Measurements from ENCODE around the gene USP46. TPM values are rescaled to one million over a fixed set of nuclear protein-coding genes. Genes with fewer than 3 reads are reported as not detected.

The USP46 gene
- total RNA-seq, 6 donors from 2014 or later = 4.2 to 14.0 (median 8.2) TPM

DNA sequence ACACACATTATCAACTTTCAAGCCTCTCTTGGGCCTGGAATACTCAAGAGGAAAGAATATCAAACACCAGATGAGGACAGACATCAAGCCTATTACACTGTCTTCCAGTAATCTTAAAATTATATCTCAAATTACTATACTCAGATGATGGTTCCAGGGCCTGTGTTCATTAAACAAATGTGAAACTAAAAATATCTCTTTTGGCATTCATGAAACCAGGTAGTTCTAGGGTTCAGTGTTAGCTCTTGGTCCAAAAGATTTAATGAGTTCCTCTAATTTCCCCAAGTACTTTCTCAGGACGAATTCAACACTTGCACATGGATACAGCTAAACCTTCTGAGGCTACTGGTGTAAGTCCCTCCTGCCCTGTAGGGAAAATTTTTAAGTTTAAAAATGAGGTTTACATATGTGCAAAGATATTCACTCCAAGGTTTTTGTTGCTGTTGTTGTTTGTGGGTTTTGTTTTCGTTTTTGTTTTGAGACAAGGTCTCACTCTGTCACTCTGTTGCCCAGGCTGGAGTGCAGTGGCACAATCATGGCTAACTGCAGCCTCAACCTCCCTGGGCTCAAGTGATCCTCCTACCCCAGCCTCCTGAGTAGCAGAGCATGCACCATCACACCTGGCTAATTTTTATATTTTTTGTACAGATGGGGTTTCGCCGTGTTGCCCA lies 79.4 kb downstream of the USP46 start:
- ATAC-seq (ENCODE audit: low FRiP score in 2 of 2) = no peak
- DNase-seq = no peak
- H3K4me3 ChIP-seq = no peak overlapping the region
- 91% methylated on average over 4 of the region's 4 CpGs for WGBS, 2 donors
- no peak overlapping the region for H3K27ac ChIP-seq
- TF ChIP-seq, protein P1, sequence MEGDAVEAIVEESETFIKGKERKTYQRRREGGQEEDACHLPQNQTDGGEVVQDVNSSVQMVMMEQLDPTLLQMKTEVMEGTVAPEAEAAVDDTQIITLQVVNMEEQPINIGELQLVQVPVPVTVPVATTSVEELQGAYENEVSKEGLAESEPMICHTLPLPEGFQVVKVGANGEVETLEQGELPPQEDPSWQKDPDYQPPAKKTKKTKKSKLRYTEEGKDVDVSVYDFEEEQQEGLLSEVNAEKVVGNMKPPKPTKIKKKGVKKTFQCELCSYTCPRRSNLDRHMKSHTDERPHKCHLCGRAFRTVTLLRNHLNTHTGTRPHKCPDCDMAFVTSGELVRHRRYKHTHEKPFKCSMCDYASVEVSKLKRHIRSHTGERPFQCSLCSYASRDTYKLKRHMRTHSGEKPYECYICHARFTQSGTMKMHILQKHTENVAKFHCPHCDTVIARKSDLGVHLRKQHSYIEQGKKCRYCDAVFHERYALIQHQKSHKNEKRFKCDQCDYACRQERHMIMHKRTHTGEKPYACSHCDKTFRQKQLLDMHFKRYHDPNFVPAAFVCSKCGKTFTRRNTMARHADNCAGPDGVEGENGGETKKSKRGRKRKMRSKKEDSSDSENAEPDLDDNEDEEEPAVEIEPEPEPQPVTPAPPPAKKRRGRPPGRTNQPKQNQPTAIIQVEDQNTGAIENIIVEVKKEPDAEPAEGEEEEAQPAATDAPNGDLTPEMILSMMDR (IDR thresholded peaks at IDR 0.05) = no peak
- TF ChIP-seq POLR2AphosphoS5 (IDR thresholded peaks at IDR 0.05) (no peak), POLR2A (IDR thresholded peaks at IDR 0.05) (no peak), EP300 (IDR thresholded peaks at IDR 0.05) (no peak)
- H3K27me3 ChIP-seq = no peaks in the 10 kb centered on the region
- H3K4me1 ChIP-seq = no peaks in the 10 kb centered on the region
- H3K9me3 ChIP-seq = no peaks in the 10 kb centered on the region
- H3K36me3 ChIP-seq = no peaks in the 10 kb centered on the region

DNA sequence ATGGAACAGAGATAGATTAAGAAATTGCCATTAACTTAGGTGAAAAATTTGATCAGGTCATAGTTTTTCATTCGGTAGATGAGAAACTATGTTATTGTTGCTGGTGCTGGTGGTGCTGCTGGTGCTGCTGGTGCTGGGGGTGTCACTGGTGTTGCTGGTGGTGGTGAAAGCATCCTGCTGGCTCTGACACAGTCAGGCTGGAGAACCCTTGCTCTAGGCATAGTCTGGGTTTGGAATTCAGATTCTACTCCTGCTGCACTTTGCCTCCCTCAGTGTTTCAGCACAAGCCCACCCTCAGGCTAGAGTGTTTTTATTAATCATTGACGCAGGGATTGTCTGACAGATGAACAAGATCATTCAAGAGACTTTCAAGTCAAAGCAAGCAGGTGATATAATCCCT lies 80.2 kb downstream of the USP46 start:
- 90 to 94% methylated on average over 2 of the region's 2 CpGs for WGBS, 2 donors
- ATAC-seq (ENCODE audit: low FRiP score in 2 of 2) (no peak), DNase-seq (no peak)
- Histone ChIP-seq H3K4me3 (no peak overlapping the region), H3K36me3 (no peaks in the 10 kb centered on the region), H3K27me3 (no peaks in the 10 kb centered on the region), H3K9me3 (no peaks in the 10 kb centered on the region), H3K4me1 (no peaks in the 10 kb centered on the region), H3K27ac (no peak overlapping the region)
- TF ChIP-seq POLR2A (IDR thresholded peaks at IDR 0.05) = no peak
- TF ChIP-seq, protein P1 (IDR thresholded peaks at IDR 0.05) = no peak
- TF ChIP-seq EP300 (IDR thresholded peaks at IDR 0.05) = no peak
- no peak for TF ChIP-seq POLR2AphosphoS5 (IDR thresholded peaks at IDR 0.05)

DNA sequence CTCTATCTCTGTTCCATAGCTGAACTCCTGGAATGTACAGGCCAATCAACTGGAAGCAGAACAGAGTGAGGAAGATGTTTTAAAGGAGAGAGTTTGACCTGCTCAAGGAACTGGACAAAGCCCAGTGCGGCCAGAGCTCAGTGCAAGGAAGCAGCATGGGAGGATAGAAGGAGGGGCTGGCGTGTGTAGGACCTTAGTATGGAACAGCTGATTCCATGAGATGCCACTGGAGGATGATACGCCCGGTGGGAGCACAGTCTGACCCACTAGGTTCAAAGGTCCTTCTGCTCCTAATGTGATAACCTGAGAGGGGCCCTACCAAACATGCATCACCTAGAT lies 81.5 kb downstream of the USP46 start:
- H3K27ac ChIP-seq = no peak overlapping the region
- no peak for TF ChIP-seq EP300 (IDR thresholded peaks at IDR 0.05)
- no peaks in the 10 kb centered on the region for H3K9me3 ChIP-seq
- peaks cover 4 to 9% (median 6%) of the 10 kb centered on the region in 4 donors for H3K4me1 ChIP-seq
- no peaks in the 10 kb centered on the region for H3K36me3 ChIP-seq
- ATAC-seq (ENCODE audit: low FRiP score in 2 of 2) (no peak), DNase-seq (no peak)
- no peaks in the 10 kb centered on the region for H3K27me3 ChIP-seq
- H3K4me3 ChIP-seq = no peak overlapping the region
- 88 to 90% methylated on average over 4 of the region's 4 CpGs for WGBS, 2 donors

DNA sequence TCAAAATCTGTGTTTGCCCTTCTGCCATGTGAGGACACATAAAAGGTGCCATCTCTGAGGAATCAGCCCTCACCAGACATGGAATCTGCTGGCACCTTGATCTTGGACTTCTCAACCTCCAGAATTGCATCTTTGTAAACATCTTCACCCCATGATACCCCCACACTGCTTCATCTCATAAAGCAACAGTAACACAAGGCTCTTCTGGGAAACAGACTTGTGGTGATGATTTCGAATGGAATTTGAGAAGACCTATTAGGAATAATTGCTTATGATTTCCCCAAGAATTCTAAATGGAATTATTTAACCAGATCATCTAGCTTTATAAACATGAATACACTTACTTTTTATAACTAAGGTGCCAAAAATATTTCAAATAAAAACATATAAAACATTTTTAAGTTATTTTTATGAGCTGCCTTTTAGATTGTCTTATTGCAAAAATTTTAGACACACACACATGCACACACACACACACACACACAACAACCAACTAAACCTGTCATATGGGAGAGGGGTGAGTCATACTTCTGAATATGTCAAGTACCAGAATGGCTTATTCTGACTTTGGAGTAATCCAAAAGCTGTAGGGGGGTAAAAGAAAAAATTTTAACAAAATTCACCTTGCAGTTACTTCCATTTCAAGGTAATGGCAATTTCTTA lies 82.0 kb downstream of the USP46 start:
- Histone ChIP-seq H3K27me3 (no peaks in the 10 kb centered on the region), H3K4me1 (peaks cover 4 to 9% (median 6%) of the 10 kb centered on the region in 4 donors), H3K36me3 (no peaks in the 10 kb centered on the region), H3K27ac (no peak overlapping the region), H3K4me3 (no peak overlapping the region), H3K9me3 (no peaks in the 10 kb centered on the region)
- WGBS, 2 donors = 90 to 94% methylated on average over 1 of the region's 1 CpG
- DNase-seq = no peak
- ATAC-seq (ENCODE audit: low FRiP score in 2 of 2) = no peak
- TF ChIP-seq, protein P1 (IDR thresholded peaks at IDR 0.05) = no peak
- TF ChIP-seq POLR2AphosphoS5 (IDR thresholded peaks at IDR 0.05) (no peak), POLR2A (IDR thresholded peaks at IDR 0.05) (no peak), EP300 (IDR thresholded peaks at IDR 0.05) (no peak)

DNA sequence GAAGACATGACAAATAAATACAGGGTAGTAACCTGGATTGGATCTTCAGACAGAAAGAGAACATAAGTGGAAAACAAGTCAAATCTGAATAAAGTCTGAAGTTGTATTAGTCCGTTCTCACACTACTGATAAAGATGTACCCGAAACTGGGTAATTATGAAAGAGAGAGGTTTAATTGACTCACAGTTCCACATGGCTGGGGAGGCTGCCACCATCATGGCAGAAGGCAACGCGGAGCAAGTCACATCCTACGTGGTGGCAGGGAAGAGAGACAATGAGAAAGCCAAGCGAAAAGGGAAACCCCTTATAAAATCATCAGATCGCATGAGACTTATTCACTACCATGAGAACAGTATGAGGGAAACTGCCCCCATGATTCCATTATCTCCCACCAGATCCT lies 82.8 kb downstream of the USP46 start:
- Histone ChIP-seq H3K4me3 (no peak overlapping the region), H3K36me3 (no peaks in the 10 kb centered on the region), H3K4me1 (peaks cover 4 to 9% (median 6%) of the 10 kb centered on the region in 4 donors), H3K27me3 (no peaks in the 10 kb centered on the region), H3K27ac (no peak overlapping the region), H3K9me3 (no peaks in the 10 kb centered on the region)
- no peak for DNase-seq
- ATAC-seq (ENCODE audit: low FRiP score in 2 of 2) = no peak
- TF ChIP-seq EP300 (IDR thresholded peaks at IDR 0.05) (no peak), POLR2AphosphoS5 (IDR thresholded peaks at IDR 0.05) (no peak), POLR2A (IDR thresholded peaks at IDR 0.05) (no peak)
- TF ChIP-seq, protein P1 (IDR thresholded peaks at IDR 0.05) = no peak
- 90 to 98% methylated on average over 7 of the region's 7 CpGs for WGBS, 2 donors
